H9 (cell line): Measurements from ENCODE around the gene MYH11. TPM values are rescaled to one million over a fixed set of nuclear protein-coding genes. Genes with fewer than 3 reads are reported as not detected.

ENCODE experiments used
- DNase-seq: peaks from one replicate; pipeline ENCODE4 v3.0.0-alpha.2; 2017
- H2AFZ ChIP-seq: one replicate; pipeline ENCODE4 v1.6.1; 2013; ENCODE audit warnings: mild to moderate bottlenecking, low read length, control low read depth, moderate library complexity
- H2AK5ac ChIP-seq: 2 replicates; pipeline ENCODE4 v1.6.1; 2013; ENCODE audit warnings: low read length, control low read depth, mixed read lengths; ENCODE audit not compliant: insufficient read length
- H2BK120ac ChIP-seq: one replicate; pipeline ENCODE4 v1.6.1; 2013; ENCODE audit warnings: low read depth, mild to moderate bottlenecking, low read length, control low read depth, inconsistent platforms; ENCODE audit not compliant: poor library complexity, severe bottlenecking
- H2BK12ac ChIP-seq: 2 replicates; pipeline ENCODE4 v1.6.1; 2013; ENCODE audit warnings: low read length, control low read depth, mixed read lengths, low read depth; ENCODE audit not compliant: insufficient read length
- H2BK15ac ChIP-seq: 2 replicates; pipeline ENCODE4 v1.6.1; 2013; ENCODE audit warnings: low read depth, low read length, control low read depth
- H2BK20ac ChIP-seq: one replicate; pipeline ENCODE4 v1.6.1; 2013; ENCODE audit warnings: low read depth, mild to moderate bottlenecking, low read length, control low read depth, inconsistent platforms; ENCODE audit not compliant: poor library complexity, severe bottlenecking
- H2BK5ac ChIP-seq: 2 replicates; pipeline ENCODE4 v1.6.1; 2013; ENCODE audit warnings: low read length, control low read depth, mixed read lengths; ENCODE audit not compliant: insufficient read length
- H3K14ac ChIP-seq: 2 replicates; pipeline ENCODE4 v1.6.1; 2013; ENCODE audit warnings: low read length, control low read depth; ENCODE audit not compliant: insufficient read depth
- H3K18ac ChIP-seq: 2 replicates; pipeline ENCODE4 v1.6.1; 2013; ENCODE audit warnings: low read depth, mild to moderate bottlenecking, mixed read lengths, low read length, control low read depth; ENCODE audit not compliant: insufficient read length
- H3K23ac ChIP-seq: 2 replicates; pipeline ENCODE4 v1.6.1; 2013; ENCODE audit warnings: low read length, control low read depth, mixed read lengths, low read depth; ENCODE audit not compliant: insufficient read length
- H3K23me2 ChIP-seq: 2 replicates; pipeline ENCODE4 v1.6.1; 2013; ENCODE audit warnings: low read depth, mild to moderate bottlenecking, mixed read lengths, low read length, control low read depth; ENCODE audit not compliant: insufficient read length, poor library complexity, severe bottlenecking
- H3K27ac ChIP-seq: 2 replicates; pipeline ENCODE4 v1.5.1; 2013; ENCODE audit warnings: low read length, control low read depth, mixed read lengths, low read depth; ENCODE audit not compliant: insufficient read length
- H3K27me3 ChIP-seq: 2 replicates; pipeline ENCODE4 v1.6.1; 2013; ENCODE audit warnings: low read length, control low read depth, inconsistent platforms; ENCODE audit not compliant: insufficient read depth
- H3K4ac ChIP-seq: 2 replicates; pipeline ENCODE4 v1.6.1; 2013; ENCODE audit warnings: low read depth, mild to moderate bottlenecking, control low read depth, inconsistent platforms, low read length, moderate library complexity
- H3K4me1 ChIP-seq: 2 replicates; pipeline ENCODE4 v1.6.1; 2013; ENCODE audit warnings: low read length, control low read depth, inconsistent platforms; ENCODE audit not compliant: insufficient read depth
- H3K4me2 ChIP-seq: 2 replicates; pipeline ENCODE4 v1.6.1; 2013; ENCODE audit warnings: low read length, control low read depth, mixed read lengths; ENCODE audit not compliant: insufficient read length, insufficient read depth
- H3K56ac ChIP-seq: 2 replicates; pipeline ENCODE4 v1.6.1; 2013; ENCODE audit warnings: low read depth, mild to moderate bottlenecking, mixed read lengths, low read length, control low read depth; ENCODE audit not compliant: insufficient read length
- H3K79me1 ChIP-seq: 2 replicates; pipeline ENCODE4 v1.6.1; 2013; ENCODE audit warnings: low read depth, mild to moderate bottlenecking, moderate library complexity, low read length, control low read depth, inconsistent platforms; ENCODE audit not compliant: insufficient read depth, poor library complexity, severe bottlenecking
- H3K79me2 ChIP-seq: 2 replicates; pipeline ENCODE4 v1.6.1; 2013; ENCODE audit warnings: low read length, control low read depth, inconsistent platforms; ENCODE audit not compliant: insufficient read depth
- H3K9ac ChIP-seq: 2 replicates; pipeline ENCODE4 v1.6.1; 2013; ENCODE audit warnings: low read length, control low read depth, mixed read lengths; ENCODE audit not compliant: insufficient read length; ENCODE audit errors: extremely low read depth
- H3K9me3 ChIP-seq: one replicate; pipeline ENCODE4 v1.6.1; 2013; ENCODE audit warnings: low read depth, low read length, inconsistent platforms; ENCODE audit not compliant: control insufficient read depth
- H3T11ph ChIP-seq: one replicate; pipeline ENCODE4 v1.6.1; 2013; ENCODE audit warnings: mild to moderate bottlenecking, low read length, control low read depth, inconsistent platforms
- H4K20me1 ChIP-seq: one replicate; pipeline ENCODE4 v1.6.1; 2013; ENCODE audit not compliant: control insufficient read depth, insufficient read length, insufficient read depth
- H4K5ac ChIP-seq: 2 replicates; pipeline ENCODE4 v1.6.1; 2013; ENCODE audit warnings: low read depth, mild to moderate bottlenecking, mixed read lengths, low read length, control low read depth; ENCODE audit not compliant: insufficient read length
- H4K8ac ChIP-seq: replicated peaks from 2 replicates; pipeline ENCODE4 v1.6.1; 2013; ENCODE audit warnings: low read length, control low read depth, mixed read lengths, low read depth; ENCODE audit not compliant: insufficient read length
- H4K91ac ChIP-seq: 2 replicates; pipeline ENCODE4 v1.6.1; 2013; ENCODE audit warnings: low read depth, mild to moderate bottlenecking, moderate library complexity, mixed read lengths, low read length, control low read depth; ENCODE audit not compliant: insufficient read length
- H3K27ac Mint-ChIP-seq, 3 experiments: 2 replicates in 2 of 3; 3 replicates in 1 of 3; pipeline ENCODE4 v1.8.0; 2020 to 2021; ENCODE audit warnings: mixed read lengths in 3 of 3, mild to moderate bottlenecking in 1 of 3, moderate library complexity in 1 of 3
- H3K27me3 Mint-ChIP-seq: 2 replicates; pipeline ENCODE4 v1.8.0; 2021; ENCODE audit warnings: low read depth, mild to moderate bottlenecking, moderate library complexity, mixed read lengths
- H3K36me3 Mint-ChIP-seq, 3 experiments: 2 replicates in 2 of 3; 3 replicates in 1 of 3; pipeline ENCODE4 v1.8.0; 2020 to 2021; ENCODE audit warnings: low read depth in 3 of 3, mixed read lengths in 3 of 3; ENCODE audit not compliant: insufficient read depth in 1 of 3
- H3K4me1 Mint-ChIP-seq, 2 experiments: 2 replicates each; pipeline ENCODE4 v1.8.0; 2020; ENCODE audit warnings: mixed read lengths in 2 of 2
- H3K4me3 Mint-ChIP-seq, 2 experiments: 2 replicates in 1 of 2; 3 replicates in 1 of 2; pipeline ENCODE4 v1.8.0; 2020 to 2021; ENCODE audit warnings: mild to moderate bottlenecking in 2 of 2, mixed read lengths in 2 of 2, moderate library complexity in 1 of 2
- H3K9me3 Mint-ChIP-seq, 2 experiments: 2 replicates in 1 of 2; 3 replicates in 1 of 2; pipeline ENCODE4 v1.8.0; 2020; ENCODE audit warnings: mild to moderate bottlenecking in 2 of 2, mixed read lengths in 2 of 2, moderate library complexity in 1 of 2
- CTCF ChIP-seq: fragments of 200-600 bp; sonication (generic); conservative IDR thresholded peaks from 3 replicates; pipeline ENCODE4 v1.8.0; 2021; ENCODE audit warnings: antibody characterized with exemption, mild to moderate bottlenecking
- WGBS: extraction: QIAGEN DNeasy Blood & Tissue Kit; methylation state at CpG from one replicate; pipeline ENCODE4 v1.1.7; 2013; ENCODE audit warnings: missing lambda C conversion rate, low lambda C conversion rate, mixed read lengths; ENCODE audit not compliant: insufficient read length; ENCODE audit errors: extremely low coverage; 5-methylcytosine and 5-hydroxymethylcytosine counted together
- total RNA-seq: library from RNA; stranded (reverse); gene quantifications from 2 replicates; pipeline ENCODE4 v1.2.1, GENCODE V29; 2021

Gene MYH11
- total RNA-seq, 1 experiment from 2014 or later = 0.42 TPM

GRCh38 chr16:15894571-15895374, 37.9 kb upstream of the MYH11 start:
- Histone ChIP-seq H3K4ac (no peak overlapping the region), H4K8ac (no peak overlapping the region), H3K4me2 (no peak overlapping the region), H3K56ac (no peak overlapping the region), H3K27ac (no peak overlapping the region), H4K5ac (no peak overlapping the region), H4K20me1 (no peaks in the 10 kb centered on the region), H3K9me3 (no peaks in the 10 kb centered on the region), H2BK5ac (no peak overlapping the region), H3K9ac (no peak overlapping the region), H2BK120ac (no peak overlapping the region), H3K27me3 (no peaks in the 10 kb centered on the region), H3K79me2 (no peaks in the 10 kb centered on the region), H2BK20ac (no peak overlapping the region), H4K91ac (no peak overlapping the region), H3K14ac (no peak overlapping the region), H3K23me2 (no peaks in the 10 kb centered on the region), H2AFZ (no peak overlapping the region), H3K18ac (no peak overlapping the region), H2BK15ac (no peak overlapping the region), H3T11ph (no peak overlapping the region), H2AK5ac (no peak overlapping the region), H3K23ac (no peak overlapping the region), H3K79me1 (no peaks in the 10 kb centered on the region), H3K4me1 (no peaks in the 10 kb centered on the region), H2BK12ac (no peak overlapping the region)
- no peaks in the 10 kb centered on the region; a peak in 1 of 5 replicates for H3K9me3 Mint-ChIP-seq
- H3K4me1 Mint-ChIP-seq = peaks cover 5 to 13% of the 10 kb centered on the region in 2 experiments
- no peaks in the 10 kb centered on the region for H3K36me3 Mint-ChIP-seq
- no peak for TF ChIP-seq CTCF
- no peak overlapping the region for H3K27ac Mint-ChIP-seq
- H3K27me3 Mint-ChIP-seq = no peaks in the 10 kb centered on the region
- DNase-seq = no peak
- WGBS = no CpG with 5 or more reads among the region's 7 CpGs
- no peak overlapping the region for H3K4me3 Mint-ChIP-seq
